ENCODE measurements around the gene TOPORS. TPM values are rescaled to one million over a fixed set of nuclear protein-coding genes. Genes with fewer than 3 reads are reported as not detected.

The TOPORS gene
- total and polyA plus RNA-seq, 2 donors (not counting 1 experiment from before 2014, with no cell fraction given) = 10.1 to 21.4 TPM

DNA sequence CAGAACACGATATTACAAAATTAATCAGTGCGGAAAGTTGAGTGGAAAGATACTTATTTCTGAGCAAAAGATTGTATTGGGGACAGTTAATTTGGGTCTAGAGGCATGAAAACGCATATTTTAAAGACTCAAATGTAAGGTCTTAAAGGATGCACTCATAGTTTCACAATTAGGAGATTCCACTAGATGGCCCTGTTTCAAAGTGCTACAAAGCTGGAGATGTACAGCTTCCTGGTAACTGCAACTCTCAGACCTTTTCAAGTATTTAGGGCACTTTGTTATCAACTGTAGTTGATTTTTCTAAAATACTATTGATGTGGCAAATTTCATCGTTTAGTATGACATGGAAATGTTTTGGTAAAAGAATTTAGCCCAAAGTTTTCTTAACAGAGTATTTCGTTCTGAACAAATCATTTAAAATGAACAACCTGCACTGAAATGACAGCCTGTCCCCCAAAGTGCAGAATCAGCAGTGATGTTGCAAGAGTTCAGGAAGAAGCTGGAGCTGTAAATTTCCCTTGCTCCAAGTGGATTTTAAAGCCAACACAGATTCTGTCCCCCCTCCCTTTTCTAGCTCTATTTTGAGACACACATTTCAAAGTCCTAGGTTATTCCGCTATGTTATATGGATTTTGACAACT, 36.8 kb upstream of the TOPORS start:
- no peaks in the 10 kb centered on the region for H3K27me3 ChIP-seq (replicated peaks in 1 of 4; ENCODE audit: control extremely low read depth in 1 of 4, control insufficient read depth in 3 of 4, insufficient read depth in 4 of 4, low read length in 3 of 4)
- Mint-ChIP-seq H3K4me3 (no peak overlapping the region), H3K27me3 (peaks cover 38% of the 10 kb centered on the region), H3K27ac (no peak overlapping the region), H3K4me1 (no peaks in the 10 kb centered on the region), H3K9me3 (ENCODE audit: insufficient read depth) (no peaks in the 10 kb centered on the region)
- POLR2A ChIA-PET = no interaction called here
- no peaks in the 10 kb centered on the region for H3K4me1 ChIP-seq (ENCODE audit: control insufficient read depth in 2 of 2, insufficient read depth in 2 of 2, low read length in 2 of 2)
- H3K4me3 ChIP-seq (ENCODE audit: control extremely low read depth in 1 of 5, extremely low read depth in 1 of 5, insufficient read depth in 1 of 5, low read depth in 2 of 5, low read length in 4 of 5) = no peak overlapping the region
- H3K79me2 ChIP-seq (ENCODE audit: control insufficient read depth, insufficient read depth, low read length) = no peaks in the 10 kb centered on the region
- H3K4me2 ChIP-seq (replicated peaks; ENCODE audit: low read depth, low read length, poor library complexity, severe bottlenecking) = no peak overlapping the region
- intact Hi-C loops (cut with micrococcal nuclease) = loop anchor here (10.0 kb wide), 1 partner anchor 636 kb away; no protein-coding TSS in a partner anchor
- H4K20me1 ChIP-seq (ENCODE audit: control insufficient read depth, insufficient read depth, low read length, poor library complexity, severe bottlenecking) = no peaks in the 10 kb centered on the region
- DNase-seq = peak; percentile 38
- H3K9ac ChIP-seq (ENCODE audit: low read length) = no peak overlapping the region
- no peaks in the 10 kb centered on the region for H3K9me3 ChIP-seq (ENCODE audit: control extremely low read depth in 1 of 3, control insufficient read depth in 2 of 3, insufficient read depth in 1 of 3, low read length in 2 of 3)
- no peak for ATAC-seq (ENCODE audit: low read depth)
- H3K36me3 ChIP-seq (replicated peaks in 1 of 2; ENCODE audit: control extremely low read depth in 1 of 2, control insufficient read depth in 1 of 2, extremely low read depth in 1 of 2, insufficient read depth in 2 of 2, low read length in 1 of 2) = no peaks in the 10 kb centered on the region
- TF ChIP-seq EZH2 (IDR thresholded peaks at IDR 0.05; ENCODE audit: borderline replicate concordance, insufficient read depth, low read depth, low read length, poor library complexity, severe bottlenecking) = no peak
- TF ChIP-seq, protein P1, sequence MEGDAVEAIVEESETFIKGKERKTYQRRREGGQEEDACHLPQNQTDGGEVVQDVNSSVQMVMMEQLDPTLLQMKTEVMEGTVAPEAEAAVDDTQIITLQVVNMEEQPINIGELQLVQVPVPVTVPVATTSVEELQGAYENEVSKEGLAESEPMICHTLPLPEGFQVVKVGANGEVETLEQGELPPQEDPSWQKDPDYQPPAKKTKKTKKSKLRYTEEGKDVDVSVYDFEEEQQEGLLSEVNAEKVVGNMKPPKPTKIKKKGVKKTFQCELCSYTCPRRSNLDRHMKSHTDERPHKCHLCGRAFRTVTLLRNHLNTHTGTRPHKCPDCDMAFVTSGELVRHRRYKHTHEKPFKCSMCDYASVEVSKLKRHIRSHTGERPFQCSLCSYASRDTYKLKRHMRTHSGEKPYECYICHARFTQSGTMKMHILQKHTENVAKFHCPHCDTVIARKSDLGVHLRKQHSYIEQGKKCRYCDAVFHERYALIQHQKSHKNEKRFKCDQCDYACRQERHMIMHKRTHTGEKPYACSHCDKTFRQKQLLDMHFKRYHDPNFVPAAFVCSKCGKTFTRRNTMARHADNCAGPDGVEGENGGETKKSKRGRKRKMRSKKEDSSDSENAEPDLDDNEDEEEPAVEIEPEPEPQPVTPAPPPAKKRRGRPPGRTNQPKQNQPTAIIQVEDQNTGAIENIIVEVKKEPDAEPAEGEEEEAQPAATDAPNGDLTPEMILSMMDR (IDR thresholded peaks at IDR 0.05) = peak; percentile 28
- no peak overlapping the region for H2AFZ ChIP-seq (ENCODE audit: insufficient read depth, low read depth, low read length, poor library complexity, severe bottlenecking)
- H3K27ac ChIP-seq (ENCODE audit: low read length in 2 of 2) = no peak overlapping the region
- CTCF ChIA-PET = interaction anchor here (0.7 to 15.2 kb wide), 9 partner anchors 10 to 380 kb away, joined by 3 to 522 read pairs (median 5); no protein-coding TSS in a partner anchor
- WGBS (ENCODE audit: insufficient coverage) = no CpG with 5 or more reads among the region's 6 CpGs

DNA sequence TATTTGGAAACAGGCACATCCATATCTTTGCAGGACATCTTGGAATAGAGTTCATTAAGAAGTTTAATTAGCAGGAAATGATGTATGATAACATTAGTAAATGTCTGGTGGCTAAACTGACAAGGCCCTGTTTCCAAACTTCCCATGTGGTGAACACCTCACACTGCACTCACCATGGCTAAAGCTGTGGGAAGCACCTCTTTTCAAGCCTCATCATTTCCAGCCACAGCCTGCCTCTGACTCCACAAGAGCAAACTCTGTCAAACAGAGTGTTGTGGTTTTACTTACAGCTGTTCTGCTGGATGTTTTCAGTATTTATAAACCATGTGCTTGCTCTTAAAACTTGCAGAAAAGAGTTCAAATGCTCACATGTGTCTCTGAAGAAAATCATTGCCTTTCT, 35.5 kb upstream of the TOPORS start:
- intact Hi-C loops (cut with micrococcal nuclease) = loop anchor here (10.0 kb wide), 1 partner anchor 637 kb away; no protein-coding TSS in a partner anchor
- no peak for DNase-seq
- Histone ChIP-seq H3K4me3 (ENCODE audit: control extremely low read depth in 1 of 5, extremely low read depth in 1 of 5, insufficient read depth in 1 of 5, low read depth in 2 of 5, low read length in 4 of 5) (no peak overlapping the region), H3K4me1 (ENCODE audit: control insufficient read depth in 2 of 2, insufficient read depth in 2 of 2, low read length in 2 of 2) (no peaks in the 10 kb centered on the region), H3K4me2 (replicated peaks; ENCODE audit: low read depth, low read length, poor library complexity, severe bottlenecking) (no peak overlapping the region), H4K20me1 (ENCODE audit: control insufficient read depth, insufficient read depth, low read length, poor library complexity, severe bottlenecking) (no peaks in the 10 kb centered on the region), H3K36me3 (replicated peaks in 1 of 2; ENCODE audit: control extremely low read depth in 1 of 2, control insufficient read depth in 1 of 2, extremely low read depth in 1 of 2, insufficient read depth in 2 of 2, low read length in 1 of 2) (no peaks in the 10 kb centered on the region), H3K27me3 (replicated peaks in 1 of 4; ENCODE audit: control extremely low read depth in 1 of 4, control insufficient read depth in 3 of 4, insufficient read depth in 4 of 4, low read length in 3 of 4) (no peaks in the 10 kb centered on the region), H3K9ac (ENCODE audit: low read length) (no peak overlapping the region), H3K27ac (ENCODE audit: low read length in 2 of 2) (no peak overlapping the region), H2AFZ (ENCODE audit: insufficient read depth, low read depth, low read length, poor library complexity, severe bottlenecking) (no peak overlapping the region), H3K9me3 (ENCODE audit: control extremely low read depth in 1 of 3, control insufficient read depth in 2 of 3, insufficient read depth in 1 of 3, low read length in 2 of 3) (no peaks in the 10 kb centered on the region), H3K79me2 (ENCODE audit: control insufficient read depth, insufficient read depth, low read length) (no peaks in the 10 kb centered on the region)
- Mint-ChIP-seq H3K4me3 (no peak overlapping the region), H3K27me3 (peaks cover 38% of the 10 kb centered on the region), H3K27ac (no peak overlapping the region), H3K9me3 (ENCODE audit: insufficient read depth) (no peaks in the 10 kb centered on the region), H3K4me1 (no peaks in the 10 kb centered on the region)
- CTCF ChIA-PET = interaction anchor here (1.0 to 15.2 kb wide), 7 partner anchors 9 to 385 kb away, joined by 3 to 522 read pairs (median 5); no protein-coding TSS in a partner anchor
- POLR2A ChIA-PET = interaction anchor here (0.7 kb wide), 1 partner anchor 74 kb away, joined by 3 read pairs; no protein-coding TSS in a partner anchor
- ATAC-seq (ENCODE audit: low read depth) = no peak
- TF ChIP-seq, protein P1 (IDR thresholded peaks at IDR 0.05) = no peak
- TF ChIP-seq EZH2 (IDR thresholded peaks at IDR 0.05; ENCODE audit: borderline replicate concordance, insufficient read depth, low read depth, low read length, poor library complexity, severe bottlenecking) = no peak

All from B cell (primary cell).